ENCODE measurements around the gene RAG1.
A peak's percentile ranks its signal among the peaks of the same experiment; 100 is the strongest.

Gene RAG1

GRCh38 chr11:36557991-36558390, 9.8 kb upstream of the RAG1 start:
- TF ChIP-seq CTCF (IDR thresholded peaks at IDR 0.05; ENCODE audit: extremely low read depth, missing control alignments): no peak
- no peak for DNase-seq (ENCODE audit: low spot score)

- no peak for TF ChIP-seq CTCF (IDR thresholded peaks at IDR 0.05; ENCODE audit: extremely low read depth, missing control alignments)
- peak; percentile 43 for DNase-seq (ENCODE audit: low spot score)
Observed at GRCh38 chr11:36558571-36559413, 9.0 kb upstream of the RAG1 start.

GRCh38 chr11:36564376-36565030, 3.3 kb upstream of the RAG1 start:
- peak; percentile 53 for DNase-seq (ENCODE audit: low spot score)
- TF ChIP-seq CTCF (IDR thresholded peaks at IDR 0.05; ENCODE audit: extremely low read depth, missing control alignments): peak; percentile 41

- TF ChIP-seq CTCF (IDR thresholded peaks at IDR 0.05; ENCODE audit: extremely low read depth, missing control alignments): no peak
- DNase-seq (ENCODE audit: low spot score): no peak
Observed at GRCh38 chr11:36565031-36565610, 2.7 kb upstream of the RAG1 start.

GRCh38 chr11:36566407-36567053, 1.3 kb upstream of the RAG1 start:
- no peak for DNase-seq (ENCODE audit: low spot score)
- TF ChIP-seq CTCF (IDR thresholded peaks at IDR 0.05; ENCODE audit: extremely low read depth, missing control alignments): no peak

- no peak for DNase-seq (ENCODE audit: low spot score)
- TF ChIP-seq CTCF (IDR thresholded peaks at IDR 0.05; ENCODE audit: extremely low read depth, missing control alignments): no peak
Observed at GRCh38 chr11:36569095-36569494, 1.3 kb downstream of the RAG1 start.

Measured in GM20000 (cell line).